Measurements from ENCODE around the gene MALAT1. TPM values are rescaled to one million over a fixed set of nuclear protein-coding genes. Genes with fewer than 3 reads are reported as not detected.
A peak's percentile ranks its signal among the peaks of the same experiment; 100 is the strongest.

Gene MALAT1
- total RNA-seq, 6 donors from 2014 or later: 9,697 to 52,390 (median 19,698) TPM

GRCh38 chr11:65496304-65497140 is 2.3 kb upstream of the MALAT1 start:
- Histone ChIP-seq H3K27me3 (no peaks in the 10 kb centered on the region), H3K4me1 (peaks cover 53 to 56% (median 54%) of the 10 kb centered on the region in 4 donors), H3K36me3 (peaks cover 0 to 11% (median under 1%) of the 10 kb centered on the region in 4 donors), H3K4me3 (peak overlapping the region in 3 of 4 donors; percentile 65 to 72 (median 67)), H3K27ac (peak overlapping the region; percentile 98 to 99 (median 98)), H3K9me3 (no peaks in the 10 kb centered on the region)
- no peak for TF ChIP-seq POLR2A (IDR thresholded peaks at IDR 0.05)
- no peak for TF ChIP-seq CTCF (IDR thresholded peaks at IDR 0.05)
- no peak for TF ChIP-seq EP300 (IDR thresholded peaks at IDR 0.05)
- TF ChIP-seq POLR2AphosphoS5 (IDR thresholded peaks at IDR 0.05): no peak
- no peak for DNase-seq
- no peak for ATAC-seq (ENCODE audit: low FRiP score in 2 of 2)
- WGBS, 2 donors: 30 to 36% methylated on average over 15 of the region's 15 CpGs

- Histone ChIP-seq H3K9me3 (no peaks in the 10 kb centered on the region), H3K4me1 (peaks cover 44 to 47% (median 45%) of the 10 kb centered on the region in 4 donors), H3K36me3 (peaks cover 0 to 20% (median 4%) of the 10 kb centered on the region in 4 donors), H3K27ac (peak overlapping the region; percentile 98 to 99 (median 98)), H3K4me3 (peak overlapping the region; percentile 59 to 72 (median 66)), H3K27me3 (no peaks in the 10 kb centered on the region)
- WGBS, 2 donors: 0% methylated on average over 24 to 31 of the region's 61 CpGs
- ATAC-seq (ENCODE audit: low FRiP score in 2 of 2) (peak; percentile 90 to 96), DNase-seq (peak; percentile 98 to 100)
- TF ChIP-seq EP300 (IDR thresholded peaks at IDR 0.05) (peak; percentile 65 to 100 (median 94)), CTCF (IDR thresholded peaks at IDR 0.05) (peak in 3 of 6 experiments; percentile 7 to 49 (median 11)), POLR2AphosphoS5 (IDR thresholded peaks at IDR 0.05) (peak in 1 of 2 donors; percentile 99), POLR2A (IDR thresholded peaks at IDR 0.05) (peak; percentile 30 to 96 (median 79))
These were observed 1.5 kb upstream of the MALAT1 start for GRCh38 chr11:65497141-65498041.

- H3K27me3 ChIP-seq: no peaks in the 10 kb centered on the region
- peak overlapping the region; percentile 98 to 99 (median 98) for H3K27ac ChIP-seq
- no peaks in the 10 kb centered on the region for H3K9me3 ChIP-seq
- ATAC-seq (ENCODE audit: low FRiP score in 2 of 2) (peak; percentile 45 to 50), DNase-seq (peak; percentile 67 to 84)
- peaks cover 5 to 28% (median 11%) of the 10 kb centered on the region in 4 donors for H3K36me3 ChIP-seq
- H3K4me3 ChIP-seq: peak overlapping the region; percentile 59 to 72 (median 66)
- H3K4me1 ChIP-seq: peaks cover 36 to 39% (median 37%) of the 10 kb centered on the region in 4 donors
- peak in 1 of 2 donors; percentile 10 for TF ChIP-seq POLR2AphosphoS5 (IDR thresholded peaks at IDR 0.05)
- TF ChIP-seq EP300 (IDR thresholded peaks at IDR 0.05): no peak
- TF ChIP-seq CTCF (IDR thresholded peaks at IDR 0.05): peak in 1 of 6 experiments; percentile 2
- WGBS, 2 donors: 1 to 3% methylated on average over 21 to 24 of the region's 24 CpGs
These were observed 661 bp upstream of the MALAT1 start for GRCh38 chr11:65498042-65498726.

- H3K9me3 ChIP-seq: no peaks in the 10 kb centered on the region
- H3K4me1 ChIP-seq: peaks cover 31 to 34% (median 32%) of the 10 kb centered on the region in 4 donors
- H3K36me3 ChIP-seq: peaks cover 10 to 32% (median 15%) of the 10 kb centered on the region in 4 donors
- peak overlapping the region; percentile 59 to 72 (median 66) for H3K4me3 ChIP-seq
- TF ChIP-seq CTCF (IDR thresholded peaks at IDR 0.05) (no peak), EP300 (IDR thresholded peaks at IDR 0.05) (no peak), POLR2A (IDR thresholded peaks at IDR 0.05) (no peak), POLR2AphosphoS5 (IDR thresholded peaks at IDR 0.05) (no peak)
- no peaks in the 10 kb centered on the region for H3K27me3 ChIP-seq
- no peak for DNase-seq
- H3K27ac ChIP-seq: peak overlapping the region; percentile 98 to 99 (median 98)
- ATAC-seq (ENCODE audit: low FRiP score in 2 of 2): no peak
- 0% methylated on average over 6 of the region's 6 CpGs for WGBS, 2 donors
These were observed 193 bp upstream of the MALAT1 start for GRCh38 chr11:65498727-65498976.

Measured in upper lobe of left lung (tissue), 6 donors.